CD14-positive monocyte (primary cell): ENCODE data around the gene TBC1D2. TPM values are rescaled to one million over a fixed set of nuclear protein-coding genes. Genes with fewer than 3 reads are reported as not detected.

Source experiments
- DNase-seq, 3 donors: peaks; one replicate each; pipeline ENCODE4 v3.0.0-alpha.2; 2011 to 2022
- H2AFZ ChIP-seq: 2 replicates; pipeline ENCODE4 v1.6.0; 2012; ENCODE audit warnings: mild to moderate bottlenecking, low read depth, low read length, inconsistent platforms; ENCODE audit not compliant: insufficient read depth, poor library complexity, severe bottlenecking
- H3K27ac ChIP-seq, 2 donors: 1 replicate in 1 of 2; 2 replicates in 1 of 2; pipeline ENCODE4 v1.5.1; 2012 to 2013; ENCODE audit warnings: low read length in 2 of 2, control low read depth in 1 of 2, inconsistent platforms in 1 of 2, low read depth in 1 of 2, mild to moderate bottlenecking in 1 of 2
- H3K27me3 ChIP-seq, 2 donors: one replicate each; pipeline versions ENCODE4 v1.6.0 to v1.6.1; 2011 to 2013; ENCODE audit warnings: low read length in 2 of 2; ENCODE audit not compliant: control insufficient read depth in 2 of 2, insufficient read depth in 2 of 2
- H3K36me3 ChIP-seq, 2 donors: replicated peaks in 1 of 2; 1 replicate in 1 of 2; 2 replicates in 1 of 2; pipeline versions ENCODE4 v1.5.1 to v1.6.1; 2012 to 2013; ENCODE audit warnings: low read length in 2 of 2, control low read depth in 1 of 2, inconsistent platforms in 1 of 2, mild to moderate bottlenecking in 1 of 2; ENCODE audit not compliant: insufficient read depth in 2 of 2, control insufficient read depth in 1 of 2
- H3K4me1 ChIP-seq, 2 donors: 1 replicate in 1 of 2; 2 replicates in 1 of 2; pipeline versions ENCODE4 v1.5.1 to v1.6.1; 2012 to 2013; ENCODE audit warnings: low read length in 2 of 2, control low read depth in 1 of 2, inconsistent platforms in 1 of 2, mild to moderate bottlenecking in 1 of 2, moderate library complexity in 1 of 2; ENCODE audit not compliant: insufficient read depth in 2 of 2, control insufficient read depth in 1 of 2
- H3K4me2 ChIP-seq: replicated peaks from 2 replicates; pipeline ENCODE3; 2012; ENCODE audit warnings: low read length, moderate library complexity, mild to moderate bottlenecking; ENCODE audit not compliant: poor library complexity, severe bottlenecking; ENCODE audit errors: extremely low read depth
- H3K4me3 ChIP-seq, 3 experiments: fragments of 200-600 bp in 1 of 3; sonication (generic) in 1 of 3; replicated peaks in 1 of 3; 1 replicate in 2 of 3; 2 replicates in 1 of 3; pipeline ENCODE4 v1.5.1; 2011 to 2013; ENCODE audit warnings: low read length in 3 of 3, mild to moderate bottlenecking in 3 of 3, control low read depth in 2 of 3, low read depth in 2 of 3, inconsistent platforms in 1 of 3, moderate library complexity in 1 of 3
- H3K79me2 ChIP-seq: 2 replicates; pipeline ENCODE4 v1.6.0; 2012; ENCODE audit warnings: mild to moderate bottlenecking, control low read depth, inconsistent platforms, low read length, moderate library complexity; ENCODE audit not compliant: insufficient read depth
- H3K9ac ChIP-seq: 2 replicates; pipeline ENCODE4 v1.6.0; 2017; ENCODE audit warnings: low read length, mild to moderate bottlenecking; ENCODE audit not compliant: insufficient read depth, poor library complexity, severe bottlenecking
- H3K9me3 ChIP-seq, 2 donors: replicated peaks in 1 of 2; 1 replicate in 1 of 2; 2 replicates in 1 of 2; pipeline versions ENCODE4 v1.5.1 to v1.6.1; 2012 to 2013; ENCODE audit warnings: low read length in 2 of 2, control low read depth in 1 of 2; ENCODE audit not compliant: control insufficient read depth in 1 of 2, insufficient read depth in 1 of 2
- H4K20me1 ChIP-seq: 2 replicates; pipeline ENCODE4 v1.6.0; 2012; ENCODE audit warnings: mild to moderate bottlenecking, low read length, control low read depth, moderate library complexity; ENCODE audit not compliant: insufficient read depth
- H3K27ac Mint-ChIP-seq, 7 donors: one replicate each; pipeline ENCODE4 v1.8.0; 2020; ENCODE audit warnings: mild to moderate bottlenecking in 7 of 7, mixed read lengths in 7 of 7, moderate library complexity in 6 of 7, inconsistent platforms in 2 of 7
- H3K27me3 Mint-ChIP-seq, 3 donors: one replicate each; pipeline ENCODE4 v1.8.0; 2021 to 2022; ENCODE audit warnings: low read depth in 3 of 3, mild to moderate bottlenecking in 3 of 3, mixed read lengths in 3 of 3, moderate library complexity in 3 of 3, inconsistent platforms in 1 of 3
- H3K36me3 Mint-ChIP-seq, 2 donors: one replicate each; pipeline ENCODE4 v1.8.0; 2020; ENCODE audit warnings: mixed read lengths in 2 of 2, inconsistent platforms in 1 of 2, mild to moderate bottlenecking in 1 of 2
- H3K4me1 Mint-ChIP-seq: one replicate; pipeline ENCODE4 v1.8.0; 2020; ENCODE audit warnings: mild to moderate bottlenecking, mixed read lengths
- H3K4me3 Mint-ChIP-seq, 2 donors: one replicate each; pipeline ENCODE4 v1.8.0; 2020; ENCODE audit warnings: mild to moderate bottlenecking in 2 of 2, mixed read lengths in 2 of 2, moderate library complexity in 1 of 2
- H3K9me3 Mint-ChIP-seq, 7 donors: one replicate each; pipeline ENCODE4 v1.8.0; 2020 to 2022; ENCODE audit warnings: mixed read lengths in 7 of 7, mild to moderate bottlenecking in 6 of 7, moderate library complexity in 6 of 7, inconsistent platforms in 2 of 7
- CTCF ChIP-seq: fragments of 200-600 bp; IDR thresholded peaks from one replicate; pipeline ENCODE4 v1.8.0; 2022; ENCODE audit warnings: antibody characterized with exemption, mild to moderate bottlenecking
- WGBS: methylation state at CpG from one replicate; pipeline ENCODE4 v1.1.5; 2013; ENCODE audit warnings: missing lambda C conversion rate; ENCODE audit not compliant: insufficient coverage; 5-methylcytosine and 5-hydroxymethylcytosine counted together
- intact Hi-C, 2 donors: fragments of 100-400 bp; cut with micrococcal nuclease; formaldehyde crosslinking; loops; one replicate each; pipeline versions ENCODE4 v1.15.0 to v1.15.1; 2023
- polyA plus RNA-seq, 3 donors: library from polyadenylated mRNA; depleted of rRNA in 1 of 3; unstranded in 2 of 3; stranded (reverse) in 1 of 3; fragments of 300-500 nt in 2 of 3; fragments of >200 nt in 1 of 3; fragmentation: Illumina TruSeq in 2 of 3; gene quantifications; 1 replicate in 2 of 3; 2 replicates in 1 of 3; pipeline ENCODE4 v1.2.3, GENCODE V29; 2012 to 2021

The TBC1D2 gene
- polyA plus RNA-seq, 3 donors: 23.2 to 55.7 (median 34.4) TPM

GRCh38 chr9:98236901-98237487 lies 18.5 kb downstream of the TBC1D2 start:
- H3K27me3 ChIP-seq: no peaks in the 10 kb centered on the region
- peaks cover 39% of the 10 kb centered on the region for H4K20me1 ChIP-seq
- peaks cover 42 to 77% of the 10 kb centered on the region in 2 donors for H3K36me3 ChIP-seq
- H3K9me3 Mint-ChIP-seq: no peaks in the 10 kb centered on the region
- no peak for TF ChIP-seq CTCF
- no peak overlapping the region for H3K4me2 ChIP-seq
- no peak overlapping the region for H2AFZ ChIP-seq
- H3K4me3 ChIP-seq: no peak overlapping the region
- H3K4me1 ChIP-seq: peaks cover 32 to 37% of the 10 kb centered on the region in 2 donors
- peaks cover 64 to 82% of the 10 kb centered on the region in 2 donors for H3K36me3 Mint-ChIP-seq
- WGBS: 90% methylated on average over 3 of the region's 8 CpGs
- H3K9ac ChIP-seq: no peak overlapping the region
- DNase-seq: peak in 1 of 3 donors; percentile 26
- intact Hi-C loops: no loop called here
- H3K27me3 Mint-ChIP-seq: no peaks in the 10 kb centered on the region
- peak overlapping the region; percentile 71 to 88 (median 79) for H3K27ac Mint-ChIP-seq
- H3K9me3 ChIP-seq: no peaks in the 10 kb centered on the region
- peak overlapping the region in 1 of 2 donors; percentile 41 for H3K4me3 Mint-ChIP-seq
- H3K27ac ChIP-seq: peak overlapping the region in 1 of 2 donors; percentile 69
- peaks cover 98% of the 10 kb centered on the region for H3K79me2 ChIP-seq
- peaks cover 43% of the 10 kb centered on the region for H3K4me1 Mint-ChIP-seq

DNA sequence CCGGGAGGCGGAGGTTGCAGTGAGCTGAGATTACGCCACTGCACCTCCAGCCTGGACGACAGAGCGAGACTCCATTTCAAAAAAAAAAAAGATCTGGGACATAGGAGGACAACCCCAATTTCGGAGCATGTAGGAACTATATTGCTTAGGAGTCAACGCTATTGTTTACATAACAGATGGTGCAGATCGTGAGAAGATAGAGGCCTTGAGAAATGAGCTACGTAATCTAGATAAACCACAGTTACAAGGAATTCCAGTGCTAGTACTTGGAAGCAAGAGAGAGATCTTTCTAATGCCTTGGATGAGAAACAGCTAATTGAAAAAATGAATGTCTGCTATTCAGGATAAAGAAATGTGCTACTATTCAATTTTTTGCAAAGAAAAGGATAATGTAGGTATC lies 20.3 kb downstream of the TBC1D2 start:
- H3K27me3 Mint-ChIP-seq: no peaks in the 10 kb centered on the region
- H3K4me1 Mint-ChIP-seq: peaks cover 28% of the 10 kb centered on the region
- no peaks in the 10 kb centered on the region for H3K27me3 ChIP-seq
- no peak overlapping the region for H3K9ac ChIP-seq
- peaks cover 58 to 85% of the 10 kb centered on the region in 2 donors for H3K36me3 ChIP-seq
- H3K4me1 ChIP-seq: peaks cover 13 to 19% of the 10 kb centered on the region in 2 donors
- H3K4me3 ChIP-seq: no peak overlapping the region
- peak overlapping the region in 1 of 2 donors; percentile 27 for H3K27ac ChIP-seq
- H3K27ac Mint-ChIP-seq: peak overlapping the region in 2 of 7 donors; percentile 34 to 35
- no peak overlapping the region for H2AFZ ChIP-seq
- 98% methylated on average over 7 of the region's 9 CpGs for WGBS
- no peaks in the 10 kb centered on the region for H3K9me3 ChIP-seq
- no peak for DNase-seq
- peaks cover 52% of the 10 kb centered on the region for H4K20me1 ChIP-seq
- H3K79me2 ChIP-seq: peaks cover 80% of the 10 kb centered on the region
- H3K9me3 Mint-ChIP-seq: no peaks in the 10 kb centered on the region
- H3K4me3 Mint-ChIP-seq: no peak overlapping the region
- H3K4me2 ChIP-seq: no peak overlapping the region
- intact Hi-C loops: no loop called here
- peaks cover 63 to 85% of the 10 kb centered on the region in 2 donors for H3K36me3 Mint-ChIP-seq
- TF ChIP-seq CTCF: no peak
